Tibial artery (tissue), 4 donors: ENCODE results near the gene MRAS.
A peak's percentile ranks its signal among the peaks of the same experiment; 100 is the strongest.

ENCODE experiments used
- DNase-seq, 2 donors: peaks; one replicate each; pipeline ENCODE4 v3.0.0-alpha.2; 2019
- H3K27ac ChIP-seq, 2 donors: fragments of 200-600 bp; sonication (generic) in 1 of 2; 1 replicate in 1 of 2; 2 replicates in 1 of 2; pipeline ENCODE4 v1.5.1; 2018 to 2019; ENCODE audit warnings: mild to moderate bottlenecking in 1 of 2
- H3K27me3 ChIP-seq, 2 donors: fragments of 200-600 bp; sonication (generic) in 1 of 2; one replicate each; pipeline versions ENCODE4 v1.5.1 to v1.6.0; 2016 to 2019
- H3K36me3 ChIP-seq, 3 donors: fragments of 200-600 bp; sonication (generic) in 2 of 3; one replicate each; pipeline ENCODE4 v1.5.1; 2016 to 2019; ENCODE audit warnings: mild to moderate bottlenecking in 2 of 3
- H3K4me1 ChIP-seq, 4 donors: fragments of 200-600 bp; sonication (generic) in 2 of 4; 1 replicate in 3 of 4; 2 replicates in 1 of 4; pipeline ENCODE4 v1.5.1; 2016 to 2019
- H3K4me3 ChIP-seq, 2 donors: fragments of 200-600 bp; sonication (generic) in 1 of 2; 1 replicate in 1 of 2; 2 replicates in 1 of 2; pipeline ENCODE4 v1.5.1; 2018 to 2019; ENCODE audit warnings: mild to moderate bottlenecking in 2 of 2
- H3K9me3 ChIP-seq, 3 donors: fragments of 200-600 bp; sonication (generic) in 1 of 3; one replicate each; pipeline ENCODE4 v1.5.1; 2016 to 2019
- intact Hi-C: fragments of 100-400 bp; cut with DNase I; formaldehyde crosslinking; loops from one replicate; pipeline ENCODE4 v1.15.0; 2023; ENCODE audit warnings: low total_unique reads
- TF ChIP-seq, protein P1 (sequence below), 2 experiments: fragments of 200-600 bp in 1 of 2; fragments of 450-650 bp in 1 of 2; IDR thresholded peaks; one replicate each; pipeline ENCODE4 v1.5.1; 2017 to 2019; ENCODE audit warnings: antibody characterized with exemption in 2 of 2, mild to moderate bottlenecking in 1 of 2, moderate library complexity in 1 of 2

The MRAS gene

DNA sequence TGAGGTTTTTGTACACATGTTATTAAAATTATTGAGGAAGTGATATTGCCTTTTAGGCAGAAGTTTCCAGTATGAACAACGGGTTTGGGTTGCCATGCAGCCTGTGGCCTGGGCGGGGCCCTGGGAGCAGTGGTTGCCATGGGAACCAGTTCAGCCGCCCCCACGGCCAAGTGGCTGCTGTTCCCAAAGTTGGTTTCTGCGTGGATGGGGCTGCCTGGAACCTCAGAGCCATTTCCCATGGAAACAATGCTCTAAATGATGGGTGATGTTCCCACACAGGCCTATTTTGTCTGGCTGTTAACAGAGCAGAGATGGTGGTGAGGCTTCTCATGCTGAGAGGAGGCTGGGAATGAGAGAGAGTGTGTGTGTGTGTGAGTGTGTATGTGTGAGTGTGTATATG, 19.5 kb downstream of the MRAS start:
- Histone ChIP-seq H3K9me3 (no peaks in the 10 kb centered on the region), H3K27ac (peak overlapping the region; percentile 19 to 29), H3K27me3 (no peaks in the 10 kb centered on the region), H3K4me3 (no peak overlapping the region), H3K36me3 (no peaks in the 10 kb centered on the region), H3K4me1 (peaks cover 0 to 36% (median 18%) of the 10 kb centered on the region in 4 donors)
- TF ChIP-seq, protein P1, sequence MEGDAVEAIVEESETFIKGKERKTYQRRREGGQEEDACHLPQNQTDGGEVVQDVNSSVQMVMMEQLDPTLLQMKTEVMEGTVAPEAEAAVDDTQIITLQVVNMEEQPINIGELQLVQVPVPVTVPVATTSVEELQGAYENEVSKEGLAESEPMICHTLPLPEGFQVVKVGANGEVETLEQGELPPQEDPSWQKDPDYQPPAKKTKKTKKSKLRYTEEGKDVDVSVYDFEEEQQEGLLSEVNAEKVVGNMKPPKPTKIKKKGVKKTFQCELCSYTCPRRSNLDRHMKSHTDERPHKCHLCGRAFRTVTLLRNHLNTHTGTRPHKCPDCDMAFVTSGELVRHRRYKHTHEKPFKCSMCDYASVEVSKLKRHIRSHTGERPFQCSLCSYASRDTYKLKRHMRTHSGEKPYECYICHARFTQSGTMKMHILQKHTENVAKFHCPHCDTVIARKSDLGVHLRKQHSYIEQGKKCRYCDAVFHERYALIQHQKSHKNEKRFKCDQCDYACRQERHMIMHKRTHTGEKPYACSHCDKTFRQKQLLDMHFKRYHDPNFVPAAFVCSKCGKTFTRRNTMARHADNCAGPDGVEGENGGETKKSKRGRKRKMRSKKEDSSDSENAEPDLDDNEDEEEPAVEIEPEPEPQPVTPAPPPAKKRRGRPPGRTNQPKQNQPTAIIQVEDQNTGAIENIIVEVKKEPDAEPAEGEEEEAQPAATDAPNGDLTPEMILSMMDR (IDR thresholded peaks at IDR 0.05) = no peak
- intact Hi-C loops = no loop called here
- DNase-seq = peak; percentile 56 to 74

DNA sequence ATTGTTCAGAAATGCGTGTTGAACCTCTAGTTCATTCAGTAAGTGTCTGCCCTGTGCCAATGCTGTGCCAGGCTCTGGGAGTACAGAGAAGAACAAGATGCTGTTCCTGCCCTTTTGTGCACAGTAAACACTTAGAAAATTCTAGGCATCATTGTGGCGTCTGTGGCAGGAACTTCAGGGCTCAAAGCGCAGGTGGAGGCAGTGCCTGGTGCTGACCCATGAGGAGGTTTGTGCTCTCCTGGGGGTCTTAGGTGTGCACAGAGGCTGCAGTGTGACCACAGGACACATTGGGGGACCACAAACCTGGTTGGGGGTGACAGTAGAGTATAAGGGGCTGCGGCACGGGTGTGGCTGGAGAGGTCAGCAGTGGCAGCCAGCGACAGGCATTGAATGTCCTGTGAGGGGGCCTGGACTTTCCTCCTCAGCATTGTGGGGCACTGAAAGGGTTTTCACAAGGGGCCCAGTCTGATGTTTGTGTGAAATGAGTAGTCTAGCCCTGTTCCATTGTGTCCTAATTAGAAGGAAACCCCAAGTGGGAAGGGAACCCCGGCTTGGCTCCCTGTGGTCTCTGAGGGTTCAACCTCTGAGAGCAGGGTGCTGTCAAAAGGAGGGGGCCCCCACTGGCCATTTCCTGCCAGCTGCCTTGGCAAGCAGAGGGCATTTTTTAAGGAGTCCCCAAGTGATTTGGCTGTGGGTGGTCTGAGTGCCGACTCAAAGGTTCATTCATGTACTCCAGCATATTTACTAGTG, 20.9 kb downstream of the MRAS start:
- Histone ChIP-seq H3K4me1 (peaks cover 0 to 27% (median 18%) of the 10 kb centered on the region in 4 donors), H3K27ac (peak overlapping the region in 1 of 2 donors; percentile 12), H3K36me3 (no peaks in the 10 kb centered on the region), H3K27me3 (no peaks in the 10 kb centered on the region), H3K9me3 (no peaks in the 10 kb centered on the region), H3K4me3 (no peak overlapping the region)
- TF ChIP-seq, protein P1 (IDR thresholded peaks at IDR 0.05) = no peak
- peak in 1 of 2 donors; percentile 58 for DNase-seq
- intact Hi-C loops = no loop called here

DNA sequence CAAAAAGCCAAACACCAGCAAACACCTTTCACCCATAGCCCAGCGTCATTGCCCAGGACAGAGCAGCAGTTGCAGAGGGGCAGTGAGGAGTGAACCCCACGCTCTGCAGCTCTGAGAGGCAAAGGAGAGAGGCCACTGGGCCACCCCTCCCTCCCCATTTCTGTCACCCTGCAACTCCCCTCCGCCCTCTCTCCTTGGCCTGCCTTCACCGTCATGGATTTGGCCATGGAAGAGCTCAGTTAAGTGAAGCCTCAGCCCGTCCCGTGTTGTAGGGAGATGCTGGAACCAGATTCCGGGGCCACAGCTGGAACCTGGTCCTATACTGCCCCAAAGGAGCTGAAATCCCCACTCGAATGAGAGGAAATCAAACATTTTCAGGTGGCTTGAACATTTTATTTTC, 21.9 kb downstream of the MRAS start:
- Histone ChIP-seq H3K36me3 (peaks cover 0 to 6% (median 0%) of the 10 kb centered on the region in 3 donors), H3K27me3 (no peaks in the 10 kb centered on the region), H3K4me3 (no peak overlapping the region), H3K9me3 (no peaks in the 10 kb centered on the region), H3K4me1 (peaks cover 0 to 29% (median 24%) of the 10 kb centered on the region in 4 donors), H3K27ac (no peak overlapping the region)
- TF ChIP-seq, protein P1 (IDR thresholded peaks at IDR 0.05) = no peak
- intact Hi-C loops = no loop called here
- peak in 1 of 2 donors; percentile 32 for DNase-seq

DNA sequence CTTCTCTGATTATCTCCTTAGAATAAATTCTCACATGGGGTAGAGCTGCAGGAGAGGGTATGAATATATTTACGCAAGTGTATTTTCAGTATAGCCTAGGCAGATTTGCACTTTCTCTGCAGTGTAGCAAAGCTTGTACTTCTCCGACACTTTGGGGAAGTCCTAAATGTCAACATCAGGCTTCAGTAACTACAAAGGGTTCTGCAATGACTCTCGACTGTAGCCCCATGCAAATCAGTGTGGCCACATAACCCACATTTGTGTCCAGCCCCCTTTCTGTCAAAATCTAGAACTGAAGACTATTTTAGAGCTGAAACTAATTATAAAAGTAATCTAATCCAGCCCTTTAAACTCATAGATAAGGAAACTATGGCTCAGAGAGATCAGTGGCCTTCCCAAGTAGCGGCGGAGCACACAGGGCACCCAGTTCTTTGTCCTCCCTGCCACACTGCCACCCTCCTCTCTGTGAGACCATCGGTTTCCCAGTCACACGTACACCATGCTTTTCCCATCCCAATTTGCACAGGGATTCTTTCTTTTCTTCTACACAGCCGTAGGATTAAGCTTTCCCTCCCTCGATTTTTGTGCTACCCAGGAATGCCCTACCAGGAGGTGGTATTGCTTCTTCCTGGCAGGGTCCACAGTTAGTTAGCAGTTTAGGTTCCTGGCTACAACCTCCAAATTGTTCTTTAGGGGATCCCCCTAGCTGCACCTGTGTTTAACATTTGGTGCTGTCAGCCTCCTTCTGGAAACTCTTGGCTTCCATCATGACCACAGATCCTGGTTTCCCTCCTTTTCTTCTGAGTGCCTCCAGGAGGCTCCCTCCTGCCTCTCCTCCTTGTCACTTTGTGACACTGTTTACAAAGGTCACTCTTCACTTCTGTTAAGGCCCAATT, 22.9 kb downstream of the MRAS start:
- Histone ChIP-seq H3K9me3 (no peaks in the 10 kb centered on the region), H3K27me3 (no peaks in the 10 kb centered on the region), H3K4me1 (peaks cover 0 to 32% (median 23%) of the 10 kb centered on the region in 4 donors), H3K36me3 (peaks cover 0 to 8% (median 0%) of the 10 kb centered on the region in 3 donors), H3K27ac (no peak overlapping the region), H3K4me3 (no peak overlapping the region)
- intact Hi-C loops = no loop called here
- TF ChIP-seq, protein P1 (IDR thresholded peaks at IDR 0.05) = no peak
- peak in 1 of 2 donors; percentile 20 for DNase-seq

- Histone ChIP-seq H3K4me1 (peaks cover 0 to 21% (median 13%) of the 10 kb centered on the region in 4 donors), H3K9me3 (no peaks in the 10 kb centered on the region), H3K27ac (no peak overlapping the region), H3K27me3 (no peaks in the 10 kb centered on the region), H3K36me3 (peaks cover 0 to 8% (median 3%) of the 10 kb centered on the region in 3 donors), H3K4me3 (no peak overlapping the region)
- intact Hi-C loops = no loop called here
- TF ChIP-seq, protein P1 (IDR thresholded peaks at IDR 0.05) = no peak
- DNase-seq = peak in 1 of 2 donors; percentile 15
Observed at GRCh38 chr3:138373087-138373735, 24.8 kb downstream of the MRAS start.
